Stimulated activated CD4-positive, alpha-beta T cell treated with anti-CD3 and anti-CD28 coated beads, Interleukin-2, amount 100 ng/mL, for 48 hours (primary cell): ENCODE data around the gene BMF.
"Not testable (repeated sequence)": the region's sequence is repeated elsewhere in the genome, so short reads cannot be mapped to it uniquely, and the experiment has no call there.

Source experiments
- DNase-seq, 2 donors: peaks; one replicate each; pipeline ENCODE4 v3.0.0-alpha.2; 2020

The BMF gene

DNA sequence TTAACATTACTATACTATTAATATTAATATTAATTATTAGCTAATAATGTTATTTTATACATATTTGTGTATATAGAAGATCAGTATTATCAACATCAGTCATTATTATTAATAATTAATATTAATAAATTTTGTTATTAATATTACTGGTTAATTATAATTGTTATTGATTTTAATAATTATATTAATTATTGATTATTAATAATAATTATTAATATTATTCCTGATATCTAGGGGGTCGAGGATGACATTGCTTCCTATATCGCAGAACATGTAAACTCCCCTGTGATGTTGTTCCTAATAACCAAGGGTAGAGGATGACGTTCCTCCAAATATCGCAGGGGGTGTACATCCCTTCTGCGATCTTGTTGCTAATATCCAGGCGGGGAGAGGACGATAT lies 17.3 kb upstream of the BMF start:
- DNase-seq: no peak

DNA sequence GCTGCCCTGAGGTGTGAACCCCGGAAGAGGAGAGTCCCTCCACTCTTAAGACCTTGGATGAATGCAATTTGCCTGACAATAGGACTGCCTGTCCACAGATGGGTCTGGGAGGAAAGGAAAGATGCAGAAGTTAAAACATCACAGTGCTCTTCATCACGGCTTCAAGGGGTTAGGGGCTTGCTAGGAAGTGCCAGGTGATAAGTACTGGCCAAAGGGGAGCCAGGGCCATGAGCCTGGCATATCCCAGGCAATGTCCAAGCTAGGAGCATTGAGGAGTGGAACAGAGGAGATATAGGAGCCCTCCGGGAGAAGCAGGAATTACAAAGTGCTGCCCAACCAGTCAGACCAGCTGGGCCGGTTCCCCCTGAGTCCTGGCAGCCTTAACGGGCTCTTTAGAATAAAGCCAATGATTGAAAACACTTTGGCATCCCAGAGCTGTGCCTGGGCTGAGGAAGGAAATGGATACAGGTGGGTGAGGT lies 16.2 kb upstream of the BMF start:
- DNase-seq: not testable (repeated sequence)

DNA sequence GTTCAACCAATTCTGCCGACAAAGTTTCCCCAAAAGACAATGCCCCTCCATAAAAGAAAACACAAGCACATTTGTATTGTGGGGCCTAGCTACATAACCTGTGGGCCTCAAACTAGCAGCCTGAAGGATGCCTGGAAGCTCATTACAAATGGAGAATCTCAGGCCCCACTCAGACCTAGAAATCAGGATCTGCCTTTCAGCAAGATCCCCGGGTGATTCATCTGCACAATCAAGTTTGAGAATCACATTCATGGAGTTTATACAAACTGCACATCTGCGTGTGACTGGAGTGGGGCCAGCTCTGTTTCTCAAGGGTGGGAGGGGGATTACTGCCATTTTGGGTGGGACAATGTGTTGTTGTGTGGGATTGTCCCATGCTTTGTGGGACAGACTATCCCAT lies 15.7 kb upstream of the BMF start:
- not testable (repeated sequence) for DNase-seq

DNA sequence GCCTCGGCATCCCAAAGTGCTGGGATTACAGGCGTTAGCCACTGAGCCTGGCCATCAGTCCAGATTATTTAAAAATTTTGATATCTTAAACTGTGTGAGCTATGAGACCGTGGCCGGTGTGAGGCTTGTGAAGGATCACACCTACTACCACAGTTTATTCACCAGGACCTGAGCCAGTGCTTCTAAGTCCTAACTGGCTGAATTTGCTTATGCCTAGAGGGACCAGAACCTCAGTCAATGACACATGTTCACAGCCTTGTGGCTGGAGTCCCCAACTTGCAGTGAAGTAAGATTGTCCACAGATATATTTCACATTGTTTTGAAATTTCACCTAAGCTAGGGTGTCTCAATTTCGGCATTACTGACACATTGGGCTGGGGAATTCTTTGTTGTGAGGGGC lies 15.2 kb upstream of the BMF start:
- not testable (repeated sequence) for DNase-seq

DNA sequence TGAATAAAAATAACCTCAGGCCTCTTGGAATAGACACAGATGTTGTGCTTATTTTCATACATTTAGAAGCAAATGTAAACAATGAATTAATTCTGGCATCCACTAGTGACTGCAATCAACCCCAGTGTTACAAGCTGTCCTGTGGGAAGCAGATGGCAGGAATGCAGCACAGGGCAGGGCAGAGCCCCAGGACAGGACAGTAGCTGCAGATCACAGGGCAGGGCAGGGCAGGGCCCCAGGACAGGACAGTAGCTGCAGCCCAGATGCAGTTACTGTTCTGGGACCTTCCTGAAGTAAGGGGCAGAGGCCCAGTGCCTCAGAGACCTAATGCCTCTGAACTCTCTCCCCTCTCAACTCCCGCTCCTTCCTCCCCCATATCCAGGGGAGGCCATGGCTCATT lies 14.3 kb upstream of the BMF start:
- not testable (repeated sequence) for DNase-seq

DNA sequence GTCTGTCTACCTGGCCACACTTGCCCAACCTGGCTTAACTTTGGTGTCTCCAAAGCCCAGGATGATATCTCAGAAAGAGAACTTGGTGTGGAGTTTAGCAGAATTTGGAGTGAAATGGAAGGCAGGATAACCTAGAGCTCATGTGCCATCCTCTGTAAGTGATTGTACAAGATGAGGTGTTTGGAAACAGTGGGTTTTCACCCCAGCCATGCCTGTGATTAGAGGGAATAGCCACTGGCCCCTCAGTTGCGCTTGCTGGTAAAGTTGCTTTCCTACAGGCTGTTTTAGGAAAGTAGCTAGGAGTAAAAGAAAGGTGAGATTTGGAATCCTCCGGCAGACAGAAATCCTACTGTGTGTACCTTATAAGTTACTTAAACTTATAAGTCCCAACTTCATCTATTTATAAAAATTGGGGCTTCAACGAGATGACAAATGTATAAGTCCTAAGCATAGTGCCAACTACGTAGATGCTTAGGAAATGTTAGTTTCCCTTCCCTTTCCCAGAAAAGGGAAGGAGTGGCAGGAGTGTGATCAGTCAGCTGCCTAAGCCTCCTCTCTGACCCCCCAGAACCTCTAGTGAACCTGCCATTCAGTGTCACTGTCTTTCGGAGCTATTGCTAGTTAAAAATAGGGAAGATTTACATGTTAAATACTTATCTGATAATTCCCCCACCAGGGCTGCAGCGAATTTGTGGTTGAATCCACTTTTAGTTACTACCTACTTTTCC lies 13.4 kb upstream of the BMF start:
- DNase-seq: no peak

DNA sequence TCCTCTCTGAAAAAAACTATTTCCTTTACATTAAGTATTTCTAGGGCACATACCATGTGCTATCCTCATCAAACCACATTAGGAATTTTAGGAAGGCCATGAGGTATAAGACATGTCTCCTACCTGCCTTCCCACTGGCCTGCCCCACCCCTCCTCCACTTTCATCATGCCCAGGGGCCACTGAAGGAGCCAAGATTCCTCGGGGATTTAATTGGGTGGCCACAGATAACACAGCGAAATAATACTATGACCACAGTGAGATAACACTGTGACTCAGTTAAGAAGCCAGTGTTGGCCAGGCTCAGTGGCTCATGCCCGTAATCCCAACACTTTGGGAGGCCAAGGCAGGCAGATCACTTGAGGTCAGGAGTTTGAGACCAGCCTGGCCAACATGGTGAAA lies 9.8 kb upstream of the BMF start:
- DNase-seq: no peak

DNA sequence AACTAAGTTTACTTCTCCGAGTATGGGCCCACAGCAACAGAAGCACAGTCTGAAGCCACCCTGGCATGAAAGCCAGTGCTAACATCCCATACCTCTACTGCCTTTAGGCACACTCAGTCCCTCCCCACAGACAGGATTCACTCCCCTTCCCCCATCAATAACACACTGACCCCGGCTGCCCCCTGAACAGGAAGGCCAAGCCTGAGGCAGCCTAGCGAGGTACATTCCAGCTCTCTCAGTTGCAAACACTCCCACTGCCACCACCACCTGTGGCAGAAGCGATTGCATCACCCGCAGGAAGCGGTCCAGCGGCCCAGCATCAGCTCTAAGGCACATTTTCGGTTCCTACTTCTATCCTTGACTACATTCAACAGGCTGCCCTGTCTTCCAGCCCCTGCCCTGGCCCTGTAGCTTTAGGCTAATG lies 7.0 kb upstream of the BMF start:
- DNase-seq: no peak

DNA sequence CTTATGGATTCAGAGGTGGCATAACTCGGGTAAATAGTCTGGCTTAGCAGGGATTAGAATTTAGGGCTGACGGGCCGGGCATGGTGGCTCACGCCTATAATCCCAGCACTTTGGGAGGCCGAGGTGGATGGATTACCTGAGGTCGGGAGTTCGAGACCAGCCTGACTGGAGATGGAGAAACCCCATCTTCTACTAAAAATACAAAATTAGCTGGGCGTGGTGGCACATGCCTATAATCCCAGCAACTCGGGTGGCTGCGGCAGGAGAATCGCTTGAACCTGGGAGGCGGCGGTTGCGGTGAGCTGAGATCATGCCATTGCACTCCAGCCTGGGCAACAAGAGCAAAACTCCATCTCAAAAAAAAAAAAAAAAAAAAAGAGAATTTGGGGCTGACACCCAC lies 6.4 kb upstream of the BMF start:
- DNase-seq: not testable (repeated sequence)

DNA sequence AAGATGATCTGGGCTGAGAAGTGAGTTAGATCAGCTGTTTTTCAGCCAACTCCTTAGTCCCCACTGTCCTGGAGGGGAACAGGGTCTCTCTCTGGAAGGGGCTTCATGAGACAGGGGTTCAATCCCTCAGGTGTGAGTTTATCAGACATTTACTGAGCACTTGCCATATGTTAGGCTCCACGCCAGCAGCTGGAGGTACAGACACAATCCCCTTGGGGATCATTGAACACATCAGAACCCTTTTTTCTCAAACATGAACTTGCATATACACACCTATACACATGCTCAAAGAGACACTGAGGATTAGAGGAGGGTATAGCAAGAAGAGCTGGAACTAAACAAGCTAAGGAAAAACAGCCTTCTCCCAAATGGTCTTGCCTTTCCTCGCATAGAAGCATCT lies 5.5 kb upstream of the BMF start:
- DNase-seq: no peak

DNA sequence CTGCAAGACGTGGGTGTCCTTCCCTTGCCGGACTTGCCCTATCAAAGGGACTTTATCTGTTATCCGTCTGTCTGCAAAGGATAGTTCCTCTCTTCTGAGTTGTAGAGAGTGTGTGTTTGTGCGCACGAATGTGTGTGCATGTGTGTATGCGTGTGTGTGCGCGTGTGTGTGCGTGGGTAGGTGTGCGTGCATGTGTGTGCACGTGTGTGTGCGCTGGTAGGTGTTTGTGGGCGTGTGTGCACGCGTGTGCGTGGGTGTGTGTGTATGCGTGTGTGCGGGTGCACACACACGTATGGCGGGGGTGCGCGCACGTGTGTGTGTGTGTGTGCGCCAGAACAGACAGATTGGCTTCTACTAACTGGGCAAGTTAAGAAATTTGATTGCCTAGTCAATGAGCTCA lies 4.1 kb upstream of the BMF start:
- DNase-seq: no peak

DNA sequence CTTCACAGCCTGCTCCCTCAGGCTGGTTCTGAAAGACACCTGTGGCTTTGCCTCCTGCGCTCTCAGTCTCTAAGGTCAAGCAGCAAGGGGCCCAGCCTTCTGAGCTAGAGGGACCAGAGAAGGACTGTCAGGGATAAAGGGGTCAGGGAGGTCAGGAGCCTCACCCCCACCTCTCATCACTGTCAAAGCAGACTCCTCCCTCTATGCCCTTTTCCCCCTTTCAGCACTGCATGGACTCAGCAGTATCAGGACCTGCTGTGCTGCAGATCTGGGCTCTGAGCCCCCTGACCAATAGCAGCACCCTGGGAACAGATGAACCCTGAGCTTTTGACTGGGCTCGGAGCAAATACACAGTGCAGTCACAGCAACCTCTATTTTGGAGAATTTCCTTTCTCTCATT lies 3.2 kb upstream of the BMF start:
- DNase-seq: no peak

DNA sequence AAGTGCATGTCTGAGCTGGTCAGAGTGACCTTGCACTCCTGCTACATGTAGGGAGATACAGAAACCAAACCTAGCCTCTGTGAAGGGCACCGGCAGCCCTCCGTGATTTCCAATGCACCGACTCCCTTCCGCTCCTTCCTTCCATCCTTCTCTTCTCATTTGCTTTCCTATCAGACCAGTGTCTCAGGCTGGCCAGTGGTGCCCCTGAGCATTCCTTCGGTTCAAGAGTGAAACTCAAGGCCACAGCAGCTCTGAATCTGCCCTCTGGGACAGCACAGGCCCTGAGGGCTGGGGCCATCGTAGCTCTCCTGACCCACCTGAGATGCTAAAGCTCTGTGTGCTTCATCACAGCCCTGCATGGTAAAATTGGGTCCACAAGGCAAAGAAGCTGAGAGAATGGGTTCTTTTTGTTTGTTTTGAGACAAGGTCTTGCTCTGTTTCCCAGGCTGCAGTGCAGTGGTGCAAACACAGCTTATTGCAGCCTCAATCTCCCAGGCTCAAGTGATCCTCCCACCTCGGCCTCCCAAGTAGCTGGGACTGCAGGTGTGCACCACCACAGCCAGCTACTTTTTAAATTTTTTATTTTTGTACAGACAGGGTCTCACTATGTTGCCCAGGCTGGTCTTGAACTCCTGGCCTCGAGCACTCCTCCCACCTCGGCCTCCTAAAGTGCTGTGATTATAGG lies 2.3 kb upstream of the BMF start:
- no peak for DNase-seq

DNA sequence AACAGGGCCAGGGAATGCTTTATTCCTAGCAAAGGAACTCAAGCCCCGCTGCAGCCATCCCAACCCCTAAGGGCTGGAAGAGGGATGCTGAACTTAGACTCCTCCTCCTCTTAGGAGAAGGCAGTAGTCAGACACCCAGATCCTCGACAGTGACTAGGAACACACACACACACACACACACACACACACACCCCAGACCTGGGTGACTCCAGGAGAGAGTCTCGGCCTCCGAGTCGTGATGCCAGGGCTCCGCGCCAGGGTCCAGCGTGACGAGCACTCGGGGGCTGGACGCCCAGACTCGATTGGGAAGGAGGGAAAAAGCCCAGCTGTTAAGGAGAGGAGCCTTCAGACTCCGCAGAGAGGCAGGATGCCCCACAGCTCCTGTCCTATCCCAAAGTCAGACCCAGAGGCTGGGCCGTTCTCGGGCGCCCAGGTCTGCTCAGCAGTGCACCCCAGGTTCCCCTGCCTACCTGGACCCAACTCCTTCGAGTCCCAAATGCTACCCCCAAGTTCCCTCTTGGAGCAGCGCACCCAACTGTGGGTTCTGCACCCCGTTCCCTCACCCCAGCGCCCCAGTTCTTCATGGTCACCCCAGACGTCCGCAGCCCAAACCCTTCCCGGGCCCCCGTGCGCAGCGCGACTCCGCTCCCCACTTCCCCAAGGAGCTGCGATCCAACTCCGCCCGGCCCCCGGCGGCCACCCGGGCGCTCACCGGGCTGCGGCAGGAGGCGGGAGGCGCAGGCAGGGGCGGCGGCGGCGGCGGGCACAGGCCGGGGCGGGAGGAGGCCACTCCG lies 421 bp downstream of the BMF start:
- DNase-seq: no peak

DNA sequence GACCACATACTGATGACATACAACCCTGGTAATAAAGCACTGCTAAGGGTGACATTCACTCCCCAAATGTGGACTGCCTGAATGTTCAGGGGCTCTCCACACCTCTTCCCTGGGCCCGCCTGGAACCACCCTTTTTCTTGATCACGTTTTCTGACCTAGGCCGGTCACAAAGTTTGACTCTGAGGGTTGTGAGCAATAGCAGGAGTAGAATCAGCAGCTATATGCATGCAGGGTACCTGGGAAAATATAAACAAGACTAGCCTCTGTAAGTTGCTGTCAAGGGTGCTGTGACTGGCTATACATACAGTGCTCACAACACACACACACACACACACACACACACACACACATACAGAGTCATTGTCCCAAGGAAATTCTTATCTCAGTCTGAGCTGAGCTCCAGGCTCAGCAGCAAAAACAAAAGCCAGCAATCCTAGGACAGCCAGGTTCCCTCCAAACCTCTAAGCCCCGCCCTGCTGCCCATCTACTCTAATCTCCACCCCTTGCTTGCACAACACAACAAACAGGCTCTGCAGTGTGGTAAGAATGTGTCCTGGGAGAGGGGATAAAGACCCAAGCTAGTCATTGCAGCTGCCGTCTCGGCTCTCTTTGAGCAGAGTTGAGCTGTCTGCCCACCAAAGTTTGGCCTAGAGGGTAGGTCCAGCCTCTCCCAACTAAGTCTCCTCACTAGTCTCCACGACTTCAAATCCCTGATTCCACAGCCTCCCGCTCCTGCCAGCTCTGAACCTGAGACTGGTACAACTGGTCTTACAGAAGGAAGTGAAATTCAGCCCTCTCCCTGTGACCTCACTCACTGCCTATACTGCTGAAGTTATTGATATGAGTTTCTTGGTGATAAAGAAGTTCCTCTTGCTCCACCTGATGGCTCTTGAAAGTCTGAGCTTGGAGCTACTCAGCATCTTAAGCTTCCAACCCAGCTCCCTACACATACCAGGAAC lies 2.2 kb downstream of the BMF start:
- no peak for DNase-seq

DNA sequence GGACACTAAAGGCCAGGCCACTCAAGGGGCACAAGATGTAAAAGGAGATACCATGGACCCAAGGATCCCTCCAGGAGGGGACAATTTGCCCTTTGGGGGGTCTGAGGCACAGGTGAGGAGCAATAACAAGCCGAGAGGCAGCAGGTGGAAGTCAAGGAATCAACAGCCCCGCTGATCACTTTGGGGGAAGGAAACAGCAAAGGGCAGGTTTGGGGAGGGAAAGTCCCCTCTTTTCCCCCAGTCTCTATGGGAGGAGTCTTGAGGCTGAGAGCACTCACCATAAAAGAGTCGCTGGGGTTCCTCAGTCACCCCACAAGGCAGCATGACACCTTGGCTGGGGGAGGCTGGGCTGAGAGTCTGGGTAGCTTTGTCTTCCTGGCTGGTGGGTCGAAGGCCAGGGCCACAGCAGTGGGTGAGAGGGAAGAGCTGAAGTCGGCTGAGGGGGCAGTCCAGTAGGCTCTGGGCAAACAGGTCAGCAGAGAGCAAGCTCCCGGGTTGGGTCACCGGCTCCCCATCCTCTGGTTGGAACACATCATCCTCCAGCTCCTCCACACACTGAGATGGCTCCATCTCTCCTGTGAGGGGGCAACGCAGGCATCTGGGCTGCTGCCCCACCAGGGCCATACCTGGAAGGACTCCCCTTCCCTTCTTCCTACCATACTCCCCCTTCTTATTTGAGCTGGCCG lies 3.0 kb downstream of the BMF start:
- no peak for DNase-seq

DNA sequence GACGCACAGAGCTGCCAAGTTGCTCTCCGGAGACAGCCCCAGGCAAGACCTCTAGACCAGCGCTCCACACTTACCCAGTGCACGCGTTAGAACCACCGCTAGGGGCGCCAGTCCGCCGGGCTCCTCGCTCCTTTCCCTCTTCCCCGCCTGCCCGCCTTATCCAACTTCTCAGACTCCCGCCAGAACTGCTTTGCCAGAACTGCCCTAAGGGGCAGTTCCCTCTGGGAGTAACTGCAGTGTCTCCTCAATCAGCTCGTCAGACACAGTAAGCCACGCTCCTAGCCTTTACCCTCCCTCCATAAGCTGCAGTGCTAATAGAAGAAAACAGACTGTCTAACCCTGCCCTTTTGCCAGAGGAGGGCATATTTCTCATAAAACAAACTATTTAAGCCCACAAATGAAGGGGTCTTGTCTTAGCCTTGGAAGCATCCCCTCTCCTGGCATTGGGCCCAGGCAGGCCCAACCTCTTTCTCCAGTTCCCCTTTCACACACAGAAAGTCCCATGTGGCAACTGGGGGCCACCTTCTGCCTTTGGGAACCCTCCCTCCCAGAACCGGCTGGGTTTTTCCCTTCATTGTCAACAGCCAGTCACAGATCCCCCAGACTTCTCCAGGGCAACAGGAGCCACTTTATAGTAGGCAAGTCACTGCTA lies 3.7 kb downstream of the BMF start:
- peak; percentile 80 to 86 for DNase-seq

DNA sequence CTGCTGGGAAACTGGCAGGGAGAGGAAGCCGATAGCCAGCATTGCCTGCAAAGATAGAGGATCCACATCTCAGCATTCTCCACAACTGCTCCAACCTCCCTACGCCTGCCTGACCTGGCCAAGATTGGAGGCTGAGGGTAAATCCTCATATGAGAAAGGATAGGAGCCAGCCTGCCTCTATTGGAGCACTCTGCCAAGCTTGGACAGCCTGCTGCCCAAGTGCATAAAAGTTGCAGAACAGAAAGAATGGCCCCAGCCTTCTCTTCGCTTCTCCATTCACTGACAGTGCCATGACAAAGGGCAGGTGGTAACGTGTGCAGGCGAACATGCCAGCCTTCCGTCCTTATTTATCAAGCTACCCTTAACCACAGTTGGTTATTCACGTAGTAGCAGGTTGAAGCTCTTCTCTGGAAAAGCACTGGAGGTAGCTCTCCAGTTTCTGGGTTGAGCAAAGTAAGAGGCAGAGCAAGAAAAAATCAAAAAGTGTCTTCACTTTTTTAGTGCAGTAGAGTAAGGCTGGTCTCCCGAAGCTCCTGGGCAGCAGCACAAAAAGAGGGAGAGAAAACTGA lies 4.3 kb downstream of the BMF start:
- no peak for DNase-seq

DNA sequence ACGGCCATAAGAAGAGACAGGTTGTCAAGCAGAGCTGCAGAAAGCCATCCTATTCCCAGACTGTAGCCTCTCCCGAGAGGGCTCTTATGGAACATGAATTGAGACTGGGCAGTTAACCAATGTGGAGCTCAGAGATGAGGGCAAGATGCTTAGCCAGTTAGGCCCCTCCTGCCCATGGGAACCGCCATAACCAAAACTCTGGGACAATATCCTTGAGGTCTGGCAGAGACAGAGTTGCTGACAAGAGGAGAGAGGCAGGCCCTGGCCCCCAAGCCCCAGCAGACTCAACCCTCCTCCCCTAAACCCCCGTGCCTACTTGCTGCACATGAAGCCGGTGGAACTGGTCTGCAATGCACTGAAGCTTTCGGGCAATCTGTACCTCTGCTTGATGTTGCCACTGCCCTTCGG lies 4.8 kb downstream of the BMF start:
- no peak for DNase-seq

DNA sequence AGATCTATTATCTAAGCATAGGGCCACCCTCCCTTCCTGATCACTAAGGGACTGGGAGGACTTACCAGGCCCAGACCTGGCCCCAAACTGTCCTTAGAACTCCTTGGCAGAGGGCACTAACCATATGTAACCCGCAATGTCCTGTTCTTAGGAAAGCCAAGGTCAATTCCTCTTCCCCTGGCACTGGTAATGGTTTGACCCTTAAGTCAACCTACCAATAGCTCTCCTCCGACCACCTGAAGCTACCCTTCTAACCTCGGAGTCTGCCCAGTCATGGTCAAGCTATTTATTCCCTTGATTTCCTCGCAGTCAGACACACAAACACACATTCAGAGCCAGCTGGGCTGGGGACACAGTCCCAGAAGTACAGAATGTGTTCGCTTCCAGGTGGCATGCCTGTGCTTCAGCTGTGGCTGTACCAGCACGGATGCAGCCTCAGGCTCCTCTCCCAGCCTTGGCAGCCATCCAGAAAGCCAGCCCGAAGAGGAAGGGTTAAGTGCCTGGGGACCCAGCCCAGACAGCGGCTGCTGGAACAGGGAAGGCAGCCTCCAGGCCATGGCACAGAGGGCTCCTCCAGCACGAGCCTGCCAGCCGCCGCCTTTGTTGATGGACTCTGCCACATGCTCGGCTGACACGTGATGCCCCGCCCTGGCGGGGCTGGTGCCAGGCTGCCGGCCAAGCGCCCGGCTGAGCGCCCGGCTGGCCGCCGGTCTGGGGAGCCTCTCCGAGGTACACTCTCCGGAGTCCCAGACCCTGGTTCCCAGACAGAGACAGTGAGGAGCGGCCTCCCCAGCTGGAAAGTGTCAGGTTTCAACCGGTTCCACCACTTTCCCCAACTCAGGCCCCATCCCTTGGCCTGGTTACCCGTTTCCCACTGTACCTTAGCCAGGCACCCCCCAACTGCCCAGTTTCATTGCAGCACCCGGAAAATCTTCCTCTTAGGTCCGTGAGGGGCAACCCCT lies 5.5 kb downstream of the BMF start:
- no peak for DNase-seq
